ENCODE measurements around the gene CCDC91.

Gene CCDC91

GRCh38 chr12:28286352-28286751 is 96.1 kb downstream of the CCDC91 start:
- no peak overlapping the region for H3K4me3 ChIP-seq (ENCODE audit: low read depth, low read length)
- TF ChIP-seq CTCF (IDR thresholded peaks at IDR 0.05; ENCODE audit: borderline replicate concordance, insufficient read depth, low read depth, low read length): no peak

- H3K4me3 ChIP-seq (ENCODE audit: low read depth, low read length): no peak overlapping the region
- no peak for TF ChIP-seq CTCF (IDR thresholded peaks at IDR 0.05; ENCODE audit: borderline replicate concordance, insufficient read depth, low read depth, low read length)
Measured at GRCh38 chr12:28290262-28290661, 100.0 kb downstream of the CCDC91 start.

- TF ChIP-seq CTCF (IDR thresholded peaks at IDR 0.05; ENCODE audit: borderline replicate concordance, insufficient read depth, low read depth, low read length): no peak
- H3K4me3 ChIP-seq (ENCODE audit: low read depth, low read length): no peak overlapping the region
Measured at GRCh38 chr12:28292699-28293098, 102.4 kb downstream of the CCDC91 start.

- no peak for TF ChIP-seq CTCF (IDR thresholded peaks at IDR 0.05; ENCODE audit: borderline replicate concordance, insufficient read depth, low read depth, low read length)
- no peak overlapping the region for H3K4me3 ChIP-seq (ENCODE audit: low read depth, low read length)
Measured at GRCh38 chr12:28294300-28294699, 104.0 kb downstream of the CCDC91 start.

- no peak for TF ChIP-seq CTCF (IDR thresholded peaks at IDR 0.05; ENCODE audit: borderline replicate concordance, insufficient read depth, low read depth, low read length)
Measured at GRCh38 chr12:28296287-28296686, 106.0 kb downstream of the CCDC91 start.

GRCh38 chr12:28303192-28303591 is 112.9 kb downstream of the CCDC91 start:
- no peak for TF ChIP-seq CTCF (IDR thresholded peaks at IDR 0.05; ENCODE audit: borderline replicate concordance, insufficient read depth, low read depth, low read length)
- no peak overlapping the region for H3K4me3 ChIP-seq (ENCODE audit: low read depth, low read length)

More at GRCh38 chr12:28296287-28296686, 106.0 kb downstream of the CCDC91 start:
- H3K4me3 ChIP-seq (ENCODE audit: low read depth, low read length): no peak overlapping the region

- TF ChIP-seq CTCF (IDR thresholded peaks at IDR 0.05; ENCODE audit: borderline replicate concordance, insufficient read depth, low read depth, low read length): no peak
- no peak overlapping the region for H3K4me3 ChIP-seq (ENCODE audit: low read depth, low read length)
Measured at GRCh38 chr12:28306535-28306934, 116.3 kb downstream of the CCDC91 start.

Data from GM12875 (cell line).